GM19372 (cell line): ENCODE measurements around the gene GDI1.

Experiments used
- ATAC-seq: cut with Tn5 transposase; IDR thresholded peaks from one replicate; pipeline ENCODE4 v1.9.1; 2021; ENCODE audit warnings: mild to moderate bottlenecking, low read depth, moderate library complexity; ENCODE audit not compliant: unreplicated experiment

GDI1 gene

GRCh38 chrX:154458954-154459778 is 22.2 kb downstream of the GDI1 start:
- ATAC-seq = no peak

- no peak for ATAC-seq
These were observed 22.9 kb downstream of the GDI1 start for GRCh38 chrX:154459832-154460231.

- no peak for ATAC-seq
These were observed 23.4 kb downstream of the GDI1 start for GRCh38 chrX:154460326-154460725.

GRCh38 chrX:154462396-154462795 is 25.4 kb downstream of the GDI1 start:
- no peak for ATAC-seq

- no peak for ATAC-seq
These were observed 26.8 kb downstream of the GDI1 start for GRCh38 chrX:154463611-154464220.

GRCh38 chrX:154464806-154465365 is 27.9 kb downstream of the GDI1 start:
- no peak for ATAC-seq

GRCh38 chrX:154465601-154466000 is 28.6 kb downstream of the GDI1 start:
- ATAC-seq = no peak

GRCh38 chrX:154466036-154466435 is 29.1 kb downstream of the GDI1 start:
- no peak for ATAC-seq

GRCh38 chrX:154466907-154467306 is 30.0 kb downstream of the GDI1 start:
- ATAC-seq = no peak

- no peak for ATAC-seq
These were observed 30.6 kb downstream of the GDI1 start for GRCh38 chrX:154467556-154467955.

GRCh38 chrX:154468217-154468616 is 31.3 kb downstream of the GDI1 start:
- ATAC-seq = no peak

- ATAC-seq = no peak
These were observed 32.2 kb downstream of the GDI1 start for GRCh38 chrX:154469114-154469513.

- ATAC-seq = no peak
These were observed 32.9 kb downstream of the GDI1 start for GRCh38 chrX:154469880-154470279.

- no peak for ATAC-seq
These were observed 33.5 kb downstream of the GDI1 start for GRCh38 chrX:154470434-154470833.

GRCh38 chrX:154470914-154471568 is 34.1 kb downstream of the GDI1 start:
- ATAC-seq = no peak

- ATAC-seq = no peak
These were observed 35.1 kb downstream of the GDI1 start for GRCh38 chrX:154471839-154472684.

- no peak for ATAC-seq
These were observed 36.0 kb downstream of the GDI1 start for GRCh38 chrX:154472685-154473632.

GRCh38 chrX:154473683-154474082 is 36.7 kb downstream of the GDI1 start:
- no peak for ATAC-seq

GRCh38 chrX:154476821-154477220 is 39.9 kb downstream of the GDI1 start:
- no peak for ATAC-seq
